GM19463 (cell line): ENCODE data around the gene SPEF2.

Experiments used
- ATAC-seq: cut with Tn5 transposase; IDR thresholded peaks from one replicate; pipeline ENCODE4 v1.9.1; 2021; ENCODE audit warnings: mild to moderate bottlenecking, moderate library complexity; ENCODE audit not compliant: unreplicated experiment

SPEF2 gene, protein sequence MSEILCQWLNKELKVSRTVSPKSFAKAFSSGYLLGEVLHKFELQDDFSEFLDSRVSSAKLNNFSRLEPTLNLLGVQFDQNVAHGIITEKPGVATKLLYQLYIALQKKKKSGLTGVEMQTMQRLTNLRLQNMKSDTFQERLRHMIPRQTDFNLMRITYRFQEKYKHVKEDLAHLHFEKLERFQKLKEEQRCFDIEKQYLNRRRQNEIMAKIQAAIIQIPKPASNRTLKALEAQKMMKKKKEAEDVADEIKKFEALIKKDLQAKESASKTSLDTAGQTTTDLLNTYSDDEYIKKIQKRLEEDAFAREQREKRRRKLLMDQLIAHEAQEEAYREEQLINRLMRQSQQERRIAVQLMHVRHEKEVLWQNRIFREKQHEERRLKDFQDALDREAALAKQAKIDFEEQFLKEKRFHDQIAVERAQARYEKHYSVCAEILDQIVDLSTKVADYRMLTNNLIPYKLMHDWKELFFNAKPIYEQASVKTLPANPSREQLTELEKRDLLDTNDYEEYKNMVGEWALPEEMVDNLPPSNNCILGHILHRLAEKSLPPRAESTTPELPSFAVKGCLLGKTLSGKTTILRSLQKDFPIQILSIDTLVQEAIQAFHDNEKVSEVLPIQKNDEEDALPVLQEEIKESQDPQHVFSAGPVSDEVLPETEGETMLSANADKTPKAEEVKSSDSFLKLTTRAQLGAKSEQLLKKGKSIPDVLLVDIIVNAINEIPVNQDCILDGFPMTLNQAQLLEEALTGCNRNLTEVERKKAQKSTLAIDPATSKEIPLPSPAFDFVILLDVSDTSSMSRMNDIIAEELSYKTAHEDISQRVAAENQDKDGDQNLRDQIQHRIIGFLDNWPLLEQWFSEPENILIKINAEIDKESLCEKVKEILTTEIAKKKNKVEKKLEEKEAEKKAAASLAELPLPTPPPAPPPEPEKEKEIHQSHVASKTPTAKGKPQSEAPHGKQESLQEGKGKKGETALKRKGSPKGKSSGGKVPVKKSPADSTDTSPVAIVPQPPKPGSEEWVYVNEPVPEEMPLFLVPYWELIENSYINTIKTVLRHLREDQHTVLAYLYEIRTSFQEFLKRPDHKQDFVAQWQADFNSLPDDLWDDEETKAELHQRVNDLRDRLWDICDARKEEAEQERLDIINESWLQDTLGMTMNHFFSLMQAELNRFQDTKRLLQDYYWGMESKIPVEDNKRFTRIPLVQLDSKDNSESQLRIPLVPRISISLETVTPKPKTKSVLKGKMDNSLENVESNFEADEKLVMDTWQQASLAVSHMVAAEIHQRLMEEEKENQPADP (N-terminal part only)

DNA sequence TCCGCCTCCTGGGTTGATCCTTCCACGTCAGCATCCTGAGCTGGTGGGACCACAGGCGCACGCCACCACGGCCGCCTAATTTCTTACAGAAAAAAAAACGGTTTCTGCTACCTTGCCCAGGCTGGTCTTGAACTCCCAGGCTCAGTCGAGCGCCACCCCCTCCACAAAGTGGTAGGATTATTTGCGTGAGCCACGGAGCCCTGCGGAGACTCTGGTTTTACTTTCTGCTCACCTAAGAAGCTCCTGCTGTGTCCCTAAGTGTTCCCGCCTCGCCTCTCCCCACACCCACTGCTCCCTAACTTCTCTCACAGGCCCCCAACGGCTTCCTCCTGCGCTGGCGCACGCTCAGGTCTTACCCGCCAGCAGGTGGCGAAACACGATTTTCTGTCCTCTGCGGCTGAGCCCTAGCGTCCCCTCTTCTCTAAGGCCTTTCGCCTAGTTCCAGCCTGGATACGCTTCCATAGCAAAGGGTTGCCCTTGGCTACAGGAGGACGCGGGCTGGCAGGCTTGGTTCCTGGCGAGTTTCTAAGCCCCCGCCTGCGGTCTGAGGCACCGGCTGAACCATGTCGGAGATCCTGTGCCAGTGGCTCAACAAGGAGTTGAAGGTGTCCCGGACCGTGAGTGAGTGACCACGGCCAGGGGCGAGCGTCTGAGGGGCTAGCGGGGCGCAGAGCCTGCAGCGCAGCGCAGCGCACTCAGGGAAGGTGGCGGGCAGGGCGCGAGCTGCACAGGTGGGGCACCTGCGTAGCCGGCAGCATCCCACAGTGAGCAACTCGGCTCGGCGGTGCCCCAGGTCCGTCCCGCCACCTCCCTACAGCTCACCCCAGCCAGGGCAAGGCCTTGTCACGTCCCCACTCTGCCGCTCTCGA is at the start of gene SPEF2:
Gene SPEF2, plus strand, starts transcription at position 429 of the 869 bp plus-strand sequence. Its CDS starts 135 bp downstream, at position 564.
- ATAC-seq = peak; percentile 93

DNA sequence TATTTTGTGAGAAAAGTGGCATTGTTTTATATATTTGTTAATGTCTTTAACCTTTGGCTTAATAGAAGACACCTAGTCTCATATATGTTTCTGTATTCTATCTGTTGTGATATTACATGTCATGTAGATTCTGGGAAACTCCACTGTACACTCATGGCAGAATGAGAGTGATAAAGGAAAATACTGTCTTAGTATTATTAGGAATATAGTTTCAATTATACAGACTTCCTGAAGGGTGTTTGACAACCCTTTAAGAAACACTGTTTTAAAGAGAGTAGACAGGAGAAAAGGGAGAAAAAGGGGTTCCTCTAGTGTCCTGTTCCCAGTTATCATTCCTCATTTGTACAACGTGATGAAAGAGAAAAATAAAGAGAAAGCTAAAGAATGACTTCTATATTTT is 42.1 kb upstream of the SPEF2 start:
- no peak for ATAC-seq

DNA sequence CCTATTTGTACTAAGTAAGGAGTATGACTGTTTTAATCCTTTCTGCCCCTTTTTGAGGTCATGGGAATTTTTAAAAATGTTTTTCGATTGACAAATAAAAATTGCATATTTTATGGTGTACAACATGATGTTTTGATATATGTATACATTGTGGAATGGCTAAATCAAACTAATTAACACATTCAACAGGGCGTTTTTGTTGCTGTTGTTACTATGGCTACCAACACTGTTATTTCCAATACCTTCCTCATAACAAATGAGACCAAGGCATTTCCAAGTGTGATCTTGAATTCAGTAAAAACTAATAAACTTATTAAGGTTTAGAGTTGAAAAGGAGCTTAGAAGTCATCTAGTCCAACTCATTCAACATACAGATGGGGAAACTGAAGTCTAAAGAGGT is 30.2 kb upstream of the SPEF2 start:
- ATAC-seq = no peak

DNA sequence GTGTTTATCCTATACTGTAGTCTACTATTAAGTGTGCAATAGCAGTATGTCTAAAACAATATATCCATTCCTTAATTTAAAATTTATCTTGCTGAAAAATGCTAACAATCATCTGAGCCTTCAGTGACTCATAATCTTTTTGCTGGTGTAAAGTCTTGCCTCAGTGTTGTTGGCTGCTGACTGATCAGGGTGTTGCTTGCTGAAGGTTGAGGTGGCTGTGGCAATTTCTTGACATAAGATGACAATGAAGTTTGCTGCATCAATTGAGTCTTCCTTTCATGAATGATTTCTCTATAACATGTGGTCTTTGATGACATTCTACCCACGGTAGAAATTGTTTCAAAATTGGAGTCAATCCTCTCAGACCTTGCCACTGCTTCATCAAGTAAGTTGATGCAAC is 24.3 kb upstream of the SPEF2 start:
- no peak for ATAC-seq

DNA sequence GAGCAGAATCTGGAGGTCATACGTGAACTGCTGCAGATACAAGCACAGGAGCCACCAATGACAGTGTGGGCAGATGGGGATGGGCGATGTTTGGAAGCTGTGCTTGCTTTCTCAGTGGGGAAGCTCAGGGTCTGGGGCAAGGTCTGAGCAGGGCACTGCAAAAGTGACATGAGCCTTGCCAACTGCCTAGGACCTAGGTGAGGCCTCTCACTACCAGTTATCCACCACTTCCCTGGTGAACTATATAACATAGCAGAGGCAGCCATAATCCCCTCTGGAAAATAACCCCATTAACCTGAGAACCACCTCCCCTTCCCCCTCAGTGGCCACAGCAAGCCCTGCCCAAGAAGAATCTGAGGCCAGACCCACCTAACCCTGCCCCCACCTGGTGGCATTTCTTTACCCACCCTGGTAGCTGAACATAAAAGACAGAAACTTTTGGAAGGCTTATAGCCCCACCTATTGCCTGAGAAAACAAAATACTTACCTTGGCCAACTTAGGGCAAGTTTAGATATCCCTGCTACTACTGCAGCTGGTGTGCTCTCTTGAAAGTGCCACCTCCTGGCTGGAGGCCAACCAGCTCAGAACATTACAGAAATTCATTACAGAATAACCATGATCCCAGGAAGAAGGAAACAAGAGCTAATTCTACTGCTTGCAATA is 18.8 kb upstream of the SPEF2 start:
- ATAC-seq = peak; percentile 50

DNA sequence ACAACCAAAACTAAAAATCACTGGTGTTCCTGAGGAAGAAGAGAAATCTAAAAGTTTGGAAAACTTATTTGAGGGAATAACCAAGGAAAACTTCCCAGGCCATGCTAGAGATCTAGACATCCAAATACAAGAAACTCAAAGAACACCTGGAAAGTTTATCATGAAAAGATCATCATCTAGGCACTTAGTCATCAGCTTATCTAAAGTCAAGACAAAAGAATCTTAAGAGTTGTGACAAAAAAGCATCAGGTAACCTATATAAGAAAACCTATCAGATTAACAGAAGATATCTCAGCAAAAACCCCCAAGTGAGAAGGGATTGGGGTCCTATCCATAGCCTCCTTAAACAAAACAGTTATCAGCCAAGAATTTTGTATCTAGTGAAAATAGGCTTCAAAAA is 17.1 kb upstream of the SPEF2 start:
- no peak for ATAC-seq

DNA sequence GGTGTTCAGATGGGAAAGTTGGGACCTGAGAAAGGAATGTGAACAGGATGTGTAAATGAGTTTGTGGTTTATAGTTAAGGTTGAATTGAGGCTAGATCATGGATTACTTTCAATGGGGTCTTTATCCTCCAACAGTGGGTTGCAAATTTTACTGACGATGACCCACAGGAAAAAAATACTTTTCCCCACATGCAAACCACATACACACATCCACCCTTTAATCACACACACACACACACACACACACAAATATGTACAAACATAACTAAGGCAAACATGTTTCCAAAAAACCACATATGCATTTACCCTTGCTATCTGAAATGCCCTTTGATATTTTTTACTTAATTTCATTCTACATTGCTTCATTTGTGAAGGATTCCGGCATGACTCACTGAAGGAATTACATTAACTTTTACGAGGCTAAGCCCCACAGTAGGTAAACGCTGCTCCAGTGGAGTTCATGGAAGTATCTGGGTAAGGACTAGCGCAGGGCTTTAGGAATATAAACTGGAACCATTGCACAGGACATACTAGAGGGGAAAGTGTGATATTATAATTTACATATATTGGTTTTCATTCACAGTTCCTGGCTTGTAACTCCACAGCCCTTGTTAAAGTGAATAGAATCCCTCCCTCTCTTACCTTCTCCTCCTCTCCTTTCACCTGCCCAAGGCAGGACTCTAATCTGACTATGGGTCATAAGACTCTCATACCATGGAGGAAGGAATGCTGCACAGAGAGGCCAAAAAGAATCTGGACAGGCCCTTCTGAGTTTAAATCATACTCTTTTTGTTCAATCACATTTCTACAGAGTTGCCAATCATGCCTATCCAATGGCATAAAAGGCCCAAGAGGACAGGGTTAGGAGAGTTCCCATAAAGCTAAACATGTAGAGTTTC is 8.5 kb upstream of the SPEF2 start:
- no peak for ATAC-seq

DNA sequence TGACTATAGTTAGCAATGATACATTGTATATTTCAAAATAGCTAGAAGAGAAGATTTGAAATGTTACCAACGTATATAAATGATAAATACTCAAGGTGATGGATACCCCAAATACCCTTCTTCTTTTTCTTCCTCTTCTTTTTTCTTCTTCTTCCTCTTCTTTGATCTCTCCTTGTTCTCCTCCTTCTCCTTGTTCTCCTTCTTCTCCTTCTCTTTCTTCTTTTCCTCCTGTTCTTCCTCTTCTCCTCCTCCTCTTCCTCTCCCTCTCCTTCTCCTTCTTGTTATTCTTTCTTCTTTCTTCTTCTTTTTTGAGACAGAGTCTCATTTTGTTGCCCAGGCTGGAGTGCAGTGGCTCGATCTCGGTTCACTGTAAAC is 616 bp upstream of the SPEF2 start:
- ATAC-seq = no peak

DNA sequence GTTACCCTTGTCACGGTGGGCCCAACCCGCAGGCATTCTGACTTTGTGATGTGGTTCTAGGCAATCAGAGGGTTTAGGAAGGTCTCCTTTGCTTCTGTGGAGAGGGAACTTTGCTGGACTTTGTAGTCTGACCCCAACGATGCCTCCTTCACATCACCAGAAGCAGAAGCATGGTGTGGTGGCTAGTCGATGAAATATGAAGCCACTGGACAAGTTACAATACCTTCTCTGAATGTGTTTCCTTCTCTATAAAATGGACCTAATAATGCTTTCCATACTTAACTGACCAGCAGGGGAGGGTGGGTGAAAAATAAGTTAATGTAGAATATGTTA is 607 bp downstream of the SPEF2 start:
- ATAC-seq = no peak

DNA sequence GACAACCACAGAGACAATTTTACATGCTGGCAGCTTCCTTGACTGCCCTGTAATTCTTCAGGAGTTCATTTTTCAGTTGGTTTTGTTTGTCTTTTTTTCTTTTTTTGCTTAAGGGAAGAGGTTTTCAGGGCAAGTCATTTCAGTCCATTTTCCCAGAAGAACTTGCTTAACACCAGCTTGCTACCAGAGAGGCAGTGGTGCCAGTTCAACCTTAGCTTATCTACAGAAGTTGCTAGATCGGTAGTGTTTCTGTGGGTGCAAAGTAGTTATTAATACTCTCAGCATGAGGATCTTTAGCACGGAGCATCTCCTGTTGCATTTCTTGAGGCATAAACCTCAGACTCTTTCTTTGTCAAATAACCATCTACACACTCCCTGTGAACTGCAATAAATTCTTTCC is 1.1 kb downstream of the SPEF2 start:
- ATAC-seq = no peak

DNA sequence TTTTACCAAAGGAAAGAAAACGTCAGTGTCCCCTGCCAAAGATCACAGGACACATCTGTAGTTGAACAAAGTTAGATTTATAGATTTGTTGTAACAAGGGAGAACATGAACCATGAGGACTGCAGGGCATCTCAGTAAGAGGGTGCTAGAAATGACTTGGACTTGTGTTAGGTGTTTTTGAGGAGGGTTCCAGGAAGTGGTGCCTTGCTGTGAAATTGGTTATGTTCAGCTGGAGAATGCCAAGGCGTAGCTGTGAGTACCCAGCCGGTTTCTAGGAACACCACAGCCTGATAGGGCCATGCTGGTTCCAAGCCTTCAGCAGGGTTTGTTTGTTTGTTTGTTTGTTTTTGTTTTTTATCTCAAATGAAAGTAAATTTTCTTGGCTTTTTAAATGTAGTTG is 5.3 kb downstream of the SPEF2 start:
- no peak for ATAC-seq

DNA sequence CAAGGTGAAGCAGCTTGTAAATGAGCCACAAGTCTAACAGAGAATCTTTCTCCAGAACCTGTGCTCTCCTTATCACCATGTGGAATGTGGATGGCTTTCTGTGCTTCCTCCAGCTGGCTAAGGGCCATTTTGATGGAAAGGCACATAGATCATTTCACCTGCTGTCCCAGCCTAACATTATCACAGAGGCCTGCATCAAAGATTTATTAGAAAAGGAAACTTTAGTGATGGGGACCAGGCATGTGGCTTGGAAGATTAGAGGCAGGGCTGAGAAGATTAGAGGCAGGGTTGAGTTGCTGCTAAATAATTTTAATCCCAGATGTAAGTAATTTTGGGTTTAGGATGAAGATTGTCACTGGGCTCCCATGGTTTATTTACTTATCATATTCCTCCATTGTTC is 6.3 kb downstream of the SPEF2 start:
- ATAC-seq = no peak

DNA sequence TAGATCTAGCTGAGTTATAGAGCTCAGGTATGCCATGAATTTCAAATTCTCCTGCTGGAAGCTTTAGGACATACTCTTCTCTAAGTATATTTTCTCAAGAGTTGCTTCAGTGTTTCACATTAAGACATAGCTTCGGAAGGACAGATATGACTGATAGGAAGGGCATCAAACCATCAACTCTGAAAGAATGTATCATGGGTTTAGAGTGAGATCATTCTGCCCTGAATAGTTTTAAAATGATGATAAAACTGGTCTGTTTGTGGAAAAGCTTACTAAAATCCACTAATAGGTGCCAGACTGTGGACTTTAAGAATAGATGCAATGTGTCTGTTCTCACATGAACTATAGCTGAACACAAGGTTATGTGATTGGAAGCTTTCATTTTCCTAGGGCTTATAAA is 8.4 kb downstream of the SPEF2 start:
- ATAC-seq = no peak

DNA sequence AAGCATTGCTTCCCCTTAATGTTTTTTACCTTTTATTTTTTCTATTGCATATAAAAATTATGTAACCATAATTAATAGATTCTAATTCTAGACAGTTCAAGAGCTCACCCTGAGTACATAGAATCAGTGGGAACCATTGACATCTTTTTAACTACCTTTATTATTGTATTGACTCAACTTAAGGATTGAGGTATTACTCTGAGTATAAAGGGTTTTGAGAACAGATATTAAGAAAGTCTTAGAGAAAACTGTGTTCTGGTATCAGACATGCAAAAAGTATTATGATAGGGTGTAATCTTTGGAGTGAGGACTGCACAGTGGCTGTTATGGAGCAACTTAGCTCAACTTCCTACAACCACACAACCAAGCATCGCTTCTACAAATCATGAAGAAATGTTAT is 8.9 kb downstream of the SPEF2 start:
- no peak for ATAC-seq

DNA sequence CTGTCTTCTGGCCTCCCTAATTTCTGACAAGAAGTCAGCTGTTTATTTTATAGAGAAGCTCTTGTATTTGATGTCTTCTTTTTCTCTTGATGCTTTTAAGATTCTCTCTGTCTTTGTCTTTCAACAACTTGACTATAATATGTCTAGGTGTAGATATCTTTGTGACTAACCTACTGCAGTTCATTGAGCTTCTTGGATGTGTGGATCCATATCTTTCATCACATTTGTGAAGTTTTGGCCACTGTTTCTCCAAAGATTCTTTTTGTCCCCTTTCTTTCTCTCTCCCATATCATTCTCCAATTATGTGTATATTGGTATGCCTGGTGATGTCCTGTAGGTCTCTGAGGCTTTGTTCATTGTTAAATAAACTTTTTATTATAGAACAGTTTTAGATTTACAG is 16.7 kb downstream of the SPEF2 start:
- ATAC-seq = no peak

DNA sequence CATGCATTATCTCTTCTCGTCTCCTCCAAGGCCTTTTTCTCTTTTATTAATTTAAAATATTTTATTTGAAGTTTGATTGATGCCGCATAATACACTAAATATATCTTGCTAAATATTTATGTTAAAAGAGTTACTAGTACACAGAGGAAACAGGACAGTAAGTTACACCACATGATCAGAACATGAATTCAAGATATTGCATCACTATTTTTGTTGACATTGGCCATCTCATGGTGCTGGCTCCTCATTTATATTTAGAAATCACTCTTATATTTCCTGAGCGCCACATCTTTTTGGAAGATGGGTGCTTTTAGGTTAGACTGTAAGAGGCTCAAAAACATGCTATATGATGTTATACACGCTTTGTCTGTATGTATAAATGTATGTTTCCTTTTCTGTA is 23.0 kb downstream of the SPEF2 start:
- ATAC-seq = no peak

DNA sequence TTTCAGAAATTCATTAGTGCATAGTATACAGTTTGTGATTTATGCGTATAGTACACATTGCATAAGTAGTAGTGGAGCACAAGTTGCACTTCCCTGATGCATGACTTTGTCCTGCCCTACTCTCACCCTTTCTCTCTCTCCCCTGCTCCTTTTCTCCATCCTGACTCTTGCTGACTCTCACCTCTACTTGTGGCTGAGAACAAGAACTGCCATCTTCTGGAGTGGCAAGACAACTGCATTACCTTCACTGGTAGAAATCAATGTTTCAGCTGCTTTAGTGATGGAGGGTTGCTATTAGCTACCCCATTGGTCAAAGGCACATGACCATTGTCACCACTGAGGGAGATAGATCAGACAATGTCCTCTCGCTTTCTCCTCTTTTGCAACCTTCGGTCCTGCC is 26.9 kb downstream of the SPEF2 start:
- ATAC-seq = no peak

DNA sequence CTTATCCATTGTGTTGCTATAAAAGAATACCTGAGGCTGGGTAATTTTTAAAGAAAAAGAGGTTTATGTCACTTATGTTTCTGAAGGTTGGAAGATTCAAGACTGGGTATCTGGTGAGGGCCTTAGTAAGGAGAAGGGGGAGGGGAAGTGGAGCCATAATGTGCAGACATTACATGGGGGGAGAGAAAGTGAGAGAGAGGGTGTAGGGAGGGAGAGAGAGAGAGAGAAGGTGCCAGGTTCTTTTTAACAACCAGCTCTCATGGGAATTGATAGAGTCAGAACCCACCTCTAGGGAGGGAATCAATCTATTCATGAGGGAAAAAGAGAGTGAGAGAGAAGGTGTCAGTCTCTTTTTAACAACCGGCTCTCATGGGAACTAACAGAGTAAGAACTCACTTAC is 29.5 kb downstream of the SPEF2 start:
- ATAC-seq = no peak

DNA sequence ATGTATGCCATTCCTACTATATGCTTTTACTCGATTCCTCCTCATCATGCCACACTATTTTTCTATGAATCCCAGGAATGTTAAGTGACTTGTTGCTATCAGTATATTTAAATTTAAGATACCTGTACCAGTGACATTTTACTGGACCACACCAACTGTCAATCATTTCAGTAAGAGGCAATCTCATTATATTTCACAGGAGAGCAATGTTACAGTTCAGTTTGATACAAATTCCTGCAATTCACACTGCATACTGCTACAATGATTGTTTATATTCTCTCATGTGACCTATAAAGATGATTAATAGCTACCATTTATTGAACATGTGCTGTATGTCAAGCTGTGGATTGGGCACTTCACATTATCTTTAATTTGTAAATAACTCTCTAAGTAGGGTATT is 30.0 kb downstream of the SPEF2 start:
- no peak for ATAC-seq
